ENCODE measurements around the gene GPR162.
"Not testable (repeated sequence)": the region's sequence is repeated elsewhere in the genome, so short reads cannot be mapped to it uniquely, and the experiment has no call there.

The GPR162 gene

GRCh38 chr12:6861391-6861790 lies 39.8 kb downstream of the GPR162 start:
- no peak for DNase-seq

- DNase-seq = no peak
These were observed 41.4 kb downstream of the GPR162 start for GRCh38 chr12:6863033-6863432.

- DNase-seq = no peak
These were observed 42.1 kb downstream of the GPR162 start for GRCh38 chr12:6863586-6864321.

- DNase-seq = not testable (repeated sequence)
These were observed 43.7 kb downstream of the GPR162 start for GRCh38 chr12:6865307-6865706.

GRCh38 chr12:6866163-6866919 lies 44.7 kb downstream of the GPR162 start:
- DNase-seq = no peak

GRCh38 chr12:6866920-6867412 lies 45.3 kb downstream of the GPR162 start:
- no peak for DNase-seq

- DNase-seq = peak; percentile 88
These were observed 46.0 kb downstream of the GPR162 start, which contains the start of gene TPI1 for GRCh38 chr12:6867413-6868210. Gene TPI1 (plus strand): TSS chr12:6867531. CDS start chr12:6867567, 36 bp downstream.

GRCh38 chr12:6868211-6869048 lies 46.8 kb downstream of the GPR162 start:
- DNase-seq = no peak

- peak; percentile 87 for DNase-seq
These were observed 47.7 kb downstream of the GPR162 start for GRCh38 chr12:6869049-6870021.

GRCh38 chr12:6870304-6870703 lies 48.7 kb downstream of the GPR162 start:
- not testable (repeated sequence) for DNase-seq

GRCh38 chr12:6871052-6871957 lies 49.7 kb downstream of the GPR162 start:
- DNase-seq = peak; percentile 64

GRCh38 chr12:6872073-6873048 lies 50.7 kb downstream of the GPR162 start:
- DNase-seq = peak; percentile 87

- peak; percentile 98 for DNase-seq
These were observed 51.7 kb downstream of the GPR162 start, which contains the start of gene SPSB2 for GRCh38 chr12:6873094-6874014. Gene SPSB2 (minus strand): TSS chr12:6873303. CDS start chr12:6872901, 402 bp downstream.

- not testable (repeated sequence) for DNase-seq
These were observed 52.4 kb downstream of the GPR162 start for GRCh38 chr12:6874015-6874368.

Measured in activated CD4-positive, alpha-beta T cell treated with anti-CD3 and anti-CD28 coated beads, Interleukin-2, amount 50 U/mL, for 16 hours (primary cell).